HUES6 (cell line): ENCODE results near the gene ADAT1.
A peak's percentile ranks its signal among the peaks of the same experiment; 100 is the strongest.
"Not testable (repeated sequence)": the region's sequence is repeated elsewhere in the genome, so short reads cannot be mapped to it uniquely, and the experiment has no call there.

ENCODE experiments used
- H3K27ac ChIP-seq: 2 replicates; pipeline ENCODE4 v1.7.0; 2013; ENCODE audit warnings: low read depth, mild to moderate bottlenecking, low read length, inconsistent platforms
- H3K27me3 ChIP-seq: 2 replicates; pipeline ENCODE4 v1.6.1; 2013; ENCODE audit warnings: low read length; ENCODE audit not compliant: control insufficient read depth, insufficient read depth
- H3K36me3 ChIP-seq: 2 replicates; pipeline ENCODE4 v1.6.1; 2013; ENCODE audit warnings: low read length; ENCODE audit not compliant: control insufficient read depth, insufficient read depth
- H3K4me1 ChIP-seq: 2 replicates; pipeline ENCODE4 v1.6.1; 2013; ENCODE audit warnings: low read length; ENCODE audit not compliant: control insufficient read depth, insufficient read depth
- H3K4me3 ChIP-seq: 2 replicates; pipeline ENCODE4 v1.5.1; 2013; ENCODE audit warnings: low read depth, low read length
- H3K9ac ChIP-seq: one replicate; pipeline ENCODE4 v1.6.1; 2013; ENCODE audit warnings: mild to moderate bottlenecking, low read length
- H3K9me3 ChIP-seq: 2 replicates; pipeline ENCODE4 v1.6.1; 2013; ENCODE audit warnings: low read depth, low read length; ENCODE audit not compliant: control insufficient read depth, insufficient read depth

Gene ADAT1

DNA sequence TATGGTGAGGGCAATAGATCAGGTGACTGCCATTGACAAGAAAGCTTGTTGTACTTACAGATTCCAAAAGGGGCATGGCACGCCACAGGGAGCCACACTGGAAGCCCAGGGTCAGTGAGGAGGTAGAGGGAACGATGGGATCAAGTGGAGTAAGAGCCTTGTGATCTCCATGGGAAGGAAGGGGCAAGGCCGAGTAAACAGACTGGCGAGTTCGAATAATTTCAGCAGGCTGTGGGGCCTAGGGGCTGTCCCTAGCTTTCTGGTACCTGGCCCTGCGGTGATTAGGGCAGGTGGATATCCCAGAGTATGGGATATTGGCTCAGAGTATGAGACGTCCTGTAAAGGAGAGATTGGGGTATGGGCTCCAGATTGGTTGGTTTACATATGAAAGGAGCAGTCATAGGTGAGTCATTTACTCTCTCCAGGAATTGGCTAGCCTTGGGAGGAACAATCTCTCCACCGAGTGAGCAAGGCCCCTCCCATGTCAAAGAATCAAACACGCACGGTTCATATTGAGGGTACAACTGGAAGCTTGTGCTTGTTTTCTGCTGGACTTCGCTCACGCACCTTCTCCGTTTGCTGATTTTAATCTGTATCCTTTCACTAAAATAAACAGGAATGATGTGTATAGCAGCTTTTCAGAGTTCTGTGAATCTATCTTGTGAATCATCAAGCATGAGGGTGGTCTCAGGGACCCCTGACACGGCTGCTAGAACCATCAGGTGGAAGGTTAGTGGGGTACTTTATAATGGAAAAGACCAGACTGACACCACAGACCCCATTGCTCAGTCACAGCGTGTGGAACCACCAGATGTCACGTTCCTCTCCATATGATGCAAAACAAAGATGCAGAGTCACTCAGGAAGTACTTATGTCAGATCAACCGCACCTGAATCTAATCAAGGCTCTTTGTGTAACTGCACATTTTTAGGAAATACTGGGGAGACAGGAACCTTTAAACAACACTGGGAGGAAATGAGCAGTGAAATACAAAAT lies 29.0 kb downstream of the ADAT1 start:
- Histone ChIP-seq H3K9ac (peak overlapping the region; percentile 63), H3K4me3 (peak overlapping the region; percentile 44)

GRCh38 chr16:75593308-75593707 lies 29.8 kb downstream of the ADAT1 start:
- Histone ChIP-seq H3K4me3 (no peak overlapping the region), H3K27ac (no peak overlapping the region), H3K4me1 (peaks cover 34% of the 10 kb centered on the region), H3K9ac (no peak overlapping the region), H3K27me3 (no peaks in the 10 kb centered on the region), H3K36me3 (peaks cover 17% of the 10 kb centered on the region), H3K9me3 (peaks cover 9% of the 10 kb centered on the region)

More for the DNA sequence above, 29.0 kb downstream of the ADAT1 start:
- Histone ChIP-seq H3K27me3 (no peaks in the 10 kb centered on the region), H3K27ac (peak overlapping the region; percentile 87), H3K4me1 (peaks cover 34% of the 10 kb centered on the region), H3K36me3 (peaks cover 22% of the 10 kb centered on the region), H3K9me3 (peaks cover 9% of the 10 kb centered on the region)

- H3K4me3 ChIP-seq, H3K27ac ChIP-seq, H3K9me3 ChIP-seq, H3K27me3 ChIP-seq, H3K9ac ChIP-seq, H3K36me3 ChIP-seq: not testable (repeated sequence)
- peaks cover 34% of the 10 kb centered on the region for H3K4me1 ChIP-seq
These were observed 31.2 kb downstream of the ADAT1 start for GRCh38 chr16:75591927-75592326.

DNA sequence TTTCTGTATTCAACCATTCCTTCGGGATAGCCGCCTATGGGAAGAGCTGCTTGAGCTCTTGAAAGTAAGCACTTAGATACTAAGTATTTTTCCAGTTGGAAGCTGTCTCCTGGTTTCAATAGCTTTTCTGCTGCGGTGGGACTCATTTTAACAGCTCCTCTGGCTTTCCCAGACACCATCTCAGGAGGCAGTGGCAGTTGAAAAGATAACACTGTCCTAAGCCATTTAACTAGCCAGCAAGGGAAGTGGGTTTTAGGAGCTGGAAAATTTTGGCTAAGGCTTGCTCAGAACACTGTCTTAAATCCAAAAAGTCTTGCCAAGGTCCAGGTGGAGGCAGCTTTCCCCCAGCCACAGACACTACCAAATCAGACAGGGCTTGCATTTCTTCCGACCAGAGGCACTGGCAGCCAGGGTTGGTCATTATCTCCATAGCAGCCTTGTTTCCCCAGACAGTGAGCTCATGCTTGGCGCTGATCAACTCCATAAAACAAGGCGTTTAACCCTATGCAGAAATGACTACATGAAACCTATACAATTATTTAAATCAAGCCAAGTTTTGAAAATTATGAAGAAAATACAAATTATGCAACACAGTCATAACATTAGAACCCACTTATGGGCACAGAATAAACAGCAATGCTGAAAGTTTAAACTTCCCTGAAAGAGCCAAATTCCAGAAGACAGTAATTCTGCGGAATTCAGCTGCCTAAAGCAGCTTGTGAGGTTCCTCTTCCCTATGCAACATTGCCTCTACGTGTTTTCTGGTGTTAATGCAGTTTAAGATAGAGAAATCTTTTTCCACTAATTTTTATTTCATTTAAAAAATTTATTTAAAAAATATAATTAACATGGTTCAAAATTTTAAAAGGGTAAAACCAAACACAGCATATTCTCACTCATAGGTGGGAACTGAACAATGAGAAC lies 31.9 kb downstream of the ADAT1 start:
- H3K27ac ChIP-seq: no peak overlapping the region; the same call in 1 of the 2 replicates

DNA sequence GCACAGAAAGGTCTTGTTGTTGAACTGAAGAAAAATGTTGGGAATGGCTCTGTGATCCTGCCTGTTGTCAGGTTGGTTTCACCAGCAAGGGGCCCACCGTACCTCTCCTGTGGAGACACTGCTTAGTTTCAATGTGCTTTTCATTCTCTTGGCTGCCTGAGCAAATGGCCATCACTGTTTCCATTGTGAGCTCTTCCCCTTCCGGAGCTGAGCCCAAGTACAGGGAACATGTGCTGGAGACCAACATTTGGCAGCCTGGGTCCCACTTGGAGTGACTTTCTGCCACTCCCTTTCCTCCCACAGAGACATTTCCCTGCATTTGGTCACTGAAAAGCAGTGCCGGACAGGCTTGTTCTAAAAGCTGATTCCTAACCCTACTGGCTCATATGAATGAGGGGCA lies 33.8 kb downstream of the ADAT1 start:
- H3K27ac ChIP-seq: no peak overlapping the region

More for the DNA sequence above, 31.9 kb downstream of the ADAT1 start:
- Histone ChIP-seq H3K9me3 (no peaks in the 10 kb centered on the region), H3K27me3 (no peaks in the 10 kb centered on the region), H3K4me3 (no peak overlapping the region), H3K36me3 (no peaks in the 10 kb centered on the region), H3K4me1 (peaks cover 34% of the 10 kb centered on the region), H3K9ac (no peak overlapping the region)

DNA sequence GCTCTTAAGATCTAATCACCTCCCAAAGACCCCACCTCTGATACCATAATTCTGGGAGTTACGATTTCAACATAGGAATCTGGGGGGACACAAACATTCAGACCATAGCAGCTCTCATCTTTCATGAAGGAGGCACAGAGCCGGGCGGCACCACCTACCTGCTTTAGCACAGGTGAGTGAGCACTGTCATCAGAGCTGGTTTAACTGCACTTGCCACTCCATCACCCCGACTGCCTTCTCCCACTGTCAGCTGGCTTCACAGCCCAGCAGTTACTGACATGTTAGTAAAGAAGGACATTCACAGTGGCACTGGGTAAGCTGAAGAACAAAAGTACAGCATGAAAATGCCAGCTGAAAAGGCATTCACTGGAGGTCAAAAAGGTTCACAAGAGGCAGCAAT lies 34.4 kb downstream of the ADAT1 start:
- Histone ChIP-seq H3K4me3 (no peak overlapping the region), H3K9ac (no peak overlapping the region), H3K36me3 (no peaks in the 10 kb centered on the region), H3K27me3 (no peaks in the 10 kb centered on the region), H3K27ac (no peak overlapping the region), H3K9me3 (no peaks in the 10 kb centered on the region), H3K4me1 (peaks cover 19% of the 10 kb centered on the region)

More for the DNA sequence above, 33.8 kb downstream of the ADAT1 start:
- peaks cover 25% of the 10 kb centered on the region for H3K4me1 ChIP-seq
- no peak overlapping the region for H3K9ac ChIP-seq
- no peaks in the 10 kb centered on the region for H3K9me3 ChIP-seq
- no peaks in the 10 kb centered on the region for H3K27me3 ChIP-seq
- no peak overlapping the region for H3K4me3 ChIP-seq
- H3K36me3 ChIP-seq: no peaks in the 10 kb centered on the region

DNA sequence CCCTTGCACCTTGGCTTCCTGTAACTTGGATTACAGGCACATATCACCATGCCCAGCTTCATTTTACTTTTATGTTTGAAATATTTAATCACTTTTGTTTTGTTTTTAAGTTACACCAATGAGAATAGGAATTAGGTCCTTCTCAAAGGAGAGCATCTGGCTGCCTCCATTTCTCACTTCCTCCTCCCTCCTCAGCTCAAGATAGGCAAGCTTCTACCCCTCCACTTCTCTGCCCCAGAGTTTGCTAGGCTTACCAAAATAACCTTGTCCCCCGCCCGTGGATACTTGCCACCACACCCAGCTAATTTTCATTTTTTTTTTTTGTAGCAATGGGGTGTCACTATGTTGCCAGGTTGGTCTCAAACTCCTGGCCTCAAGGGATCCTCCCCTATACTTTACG lies 39.0 kb downstream of the ADAT1 start:
- no peaks in the 10 kb centered on the region for H3K9me3 ChIP-seq
- no peak overlapping the region for H3K4me3 ChIP-seq
- no peak overlapping the region for H3K9ac ChIP-seq
- no peaks in the 10 kb centered on the region for H3K4me1 ChIP-seq
- H3K36me3 ChIP-seq: peaks cover 5% of the 10 kb centered on the region
- H3K27me3 ChIP-seq: no peaks in the 10 kb centered on the region
- no peak overlapping the region for H3K27ac ChIP-seq

DNA sequence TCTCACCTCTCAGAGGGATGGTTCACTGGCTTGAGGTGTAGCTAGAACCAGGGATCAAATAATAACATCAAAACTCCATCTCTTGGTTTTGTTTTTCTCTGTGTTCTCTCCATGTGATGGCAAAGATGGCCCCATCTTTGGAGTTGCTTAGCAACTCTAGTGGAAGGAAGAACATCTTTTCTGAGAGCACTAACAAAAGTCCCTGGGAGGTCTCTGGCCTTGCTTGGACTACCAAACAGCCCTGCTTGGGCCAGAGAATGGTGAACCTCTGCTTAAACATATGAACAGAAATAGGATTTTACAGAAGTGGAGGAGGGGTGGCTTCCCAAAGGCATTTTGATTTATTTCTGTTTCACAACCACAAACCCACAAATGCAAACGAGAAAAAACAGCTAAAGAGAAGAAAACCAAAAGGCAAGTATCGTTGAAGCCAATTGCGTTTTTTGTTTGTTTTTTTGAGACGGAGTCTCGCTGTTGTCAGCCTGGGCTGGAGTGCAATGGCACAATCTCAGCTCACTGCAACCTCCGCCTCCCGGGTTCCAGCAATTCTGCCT lies 43.7 kb downstream of the ADAT1 start:
- Histone ChIP-seq H3K27me3 (no peaks in the 10 kb centered on the region), H3K27ac (no peak overlapping the region), H3K4me3 (no peak overlapping the region), H3K4me1 (peaks cover 13% of the 10 kb centered on the region), H3K9me3 (no peaks in the 10 kb centered on the region), H3K9ac (no peak overlapping the region), H3K36me3 (peaks cover 46% of the 10 kb centered on the region)

GRCh38 chr16:75578725-75579124 lies 44.4 kb downstream of the ADAT1 start:
- Histone ChIP-seq H3K9ac (no peak overlapping the region), H3K4me1 (peaks cover 13% of the 10 kb centered on the region), H3K27me3 (no peaks in the 10 kb centered on the region), H3K4me3 (no peak overlapping the region), H3K27ac (no peak overlapping the region; the same call in 1 of the 2 replicates), H3K36me3 (peaks cover 52% of the 10 kb centered on the region), H3K9me3 (no peaks in the 10 kb centered on the region)

- Histone ChIP-seq H3K9ac (no peak overlapping the region), H3K9me3 (no peaks in the 10 kb centered on the region), H3K4me1 (peaks cover 13% of the 10 kb centered on the region), H3K27me3 (no peaks in the 10 kb centered on the region), H3K27ac (no peak overlapping the region), H3K36me3 (peaks cover 58% of the 10 kb centered on the region), H3K4me3 (no peak overlapping the region)
These were observed 44.9 kb downstream of the ADAT1 start for GRCh38 chr16:75578212-75578611.
